GM12891 (cell line): ENCODE data around the gene HRNR.

Experiments used
- POLR2A ChIP-seq: IDR thresholded peaks from 2 replicates; pipeline ENCODE4 v1.6.1; 2011; ENCODE audit warnings: low read depth, low read length, control low read depth
- POLR2AphosphoS5 ChIP-seq: IDR thresholded peaks from 2 replicates; pipeline ENCODE4 v1.6.1; 2011; ENCODE audit warnings: low read depth, low read length, control low read depth
- TAF1 ChIP-seq: IDR thresholded peaks from 2 replicates; pipeline ENCODE4 v1.6.1; 2011; ENCODE audit warnings: low read depth, low read length, control low read depth

GRCh38 chr1:152186556-152187285 lies 37.3 kb downstream of the HRNR start:
- TF ChIP-seq POLR2A (no peak), TAF1 (no peak), POLR2AphosphoS5 (no peak)
